Measurements from ENCODE around the gene FOXP1. TPM values are rescaled to one million over a fixed set of nuclear protein-coding genes. Genes with fewer than 3 reads are reported as not detected.

Gene FOXP1
- total RNA-seq, 1 experiment from 2014 or later, result 75.3 TPM

DNA sequence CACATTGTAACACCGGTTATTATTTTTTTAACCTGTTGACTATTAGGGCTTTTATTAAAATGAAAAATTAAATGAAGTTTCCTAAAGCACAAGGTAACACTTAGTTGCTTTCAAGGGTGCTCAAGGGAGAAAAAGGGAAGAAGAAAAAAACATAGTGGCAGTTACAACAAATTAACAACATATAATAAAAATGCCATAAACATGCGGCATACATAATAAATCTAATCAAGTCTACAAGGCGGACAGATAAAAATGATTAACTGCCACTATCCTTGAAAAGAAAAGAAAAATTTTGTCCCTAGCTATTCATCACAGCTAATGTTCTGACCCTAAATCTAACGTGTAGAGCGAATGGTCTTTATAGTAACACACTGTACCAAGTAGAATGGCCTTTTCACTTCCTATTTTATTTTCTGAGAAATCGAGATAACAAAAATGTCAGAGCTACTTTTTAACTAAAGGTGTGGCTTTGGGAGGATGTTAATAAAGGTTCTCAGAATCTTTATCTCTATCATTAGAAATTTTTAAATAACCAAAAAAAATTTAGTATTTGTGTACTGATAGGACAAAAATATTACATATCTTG lies 194.9 kb downstream of the FOXP1 start:
- Mint-ChIP-seq H3K27ac (no peak overlapping the region), H3K4me1 (peaks cover 36 to 48% of the 10 kb centered on the region in 2 experiments), H3K9me3 (peaks cover 3% of the 10 kb centered on the region in 2 experiments; a peak in 2 of 5 replicates), H3K36me3 (ENCODE audit: insufficient read depth in 1 of 3, low read depth in 3 of 3) (no peaks in the 10 kb centered on the region; a peak in 1 of 7 replicates), H3K4me3 (no peak overlapping the region; a peak in 1 of 5 replicates), H3K27me3 (ENCODE audit: low read depth) (peaks cover 1% of the 10 kb centered on the region; the same call in 1 of the 2 replicates)
- Histone ChIP-seq H3K23ac (ENCODE audit: insufficient read length, low read depth, low read length) (no peak overlapping the region), H3K14ac (ENCODE audit: insufficient read depth, low read length) (no peak overlapping the region), H4K5ac (ENCODE audit: insufficient read length, low read depth, low read length) (no peak overlapping the region), H3K23me2 (ENCODE audit: insufficient read length, low read depth, low read length, poor library complexity, severe bottlenecking) (no peaks in the 10 kb centered on the region), H2BK15ac (ENCODE audit: low read depth, low read length) (no peak overlapping the region), H3K4me1 (ENCODE audit: insufficient read depth, low read length) (peaks cover 14% of the 10 kb centered on the region; the same call in 1 of the 2 replicates), H3K4ac (ENCODE audit: low read depth, low read length) (no peak overlapping the region), H2BK120ac (ENCODE audit: low read depth, low read length, poor library complexity, severe bottlenecking) (no peak overlapping the region), H2BK20ac (ENCODE audit: low read depth, low read length, poor library complexity, severe bottlenecking) (no peak overlapping the region), H3K56ac (ENCODE audit: insufficient read length, low read depth, low read length) (no peak overlapping the region), H3K4me2 (ENCODE audit: insufficient read depth, insufficient read length, low read length) (no peak overlapping the region), H3K18ac (ENCODE audit: insufficient read length, low read depth, low read length) (no peak overlapping the region), H2BK5ac (ENCODE audit: insufficient read length, low read length) (no peak overlapping the region), H2AFZ (ENCODE audit: low read length) (no peak overlapping the region), H4K20me1 (ENCODE audit: control insufficient read depth, insufficient read depth, insufficient read length) (no peaks in the 10 kb centered on the region), H4K91ac (ENCODE audit: insufficient read length, low read depth, low read length) (no peak overlapping the region), H3K9me3 (ENCODE audit: control insufficient read depth, low read depth, low read length) (no peaks in the 10 kb centered on the region), H3K79me2 (ENCODE audit: insufficient read depth, low read length) (no peaks in the 10 kb centered on the region), H2BK12ac (ENCODE audit: insufficient read length, low read depth, low read length) (no peak overlapping the region), H3K27me3 (ENCODE audit: insufficient read depth, low read length) (no peaks in the 10 kb centered on the region), H4K8ac (replicated peaks; ENCODE audit: insufficient read length, low read depth, low read length) (no peak overlapping the region), H3K9ac (ENCODE audit: extremely low read depth, insufficient read length, low read length) (no peak overlapping the region), H3K79me1 (ENCODE audit: insufficient read depth, low read depth, low read length, poor library complexity, severe bottlenecking) (no peaks in the 10 kb centered on the region), H3T11ph (ENCODE audit: low read length) (no peak overlapping the region), H2AK5ac (ENCODE audit: insufficient read length, low read length) (no peak overlapping the region), H3K27ac (ENCODE audit: insufficient read length, low read depth, low read length) (no peak overlapping the region)
- no peak for DNase-seq
- TF ChIP-seq, protein P1, sequence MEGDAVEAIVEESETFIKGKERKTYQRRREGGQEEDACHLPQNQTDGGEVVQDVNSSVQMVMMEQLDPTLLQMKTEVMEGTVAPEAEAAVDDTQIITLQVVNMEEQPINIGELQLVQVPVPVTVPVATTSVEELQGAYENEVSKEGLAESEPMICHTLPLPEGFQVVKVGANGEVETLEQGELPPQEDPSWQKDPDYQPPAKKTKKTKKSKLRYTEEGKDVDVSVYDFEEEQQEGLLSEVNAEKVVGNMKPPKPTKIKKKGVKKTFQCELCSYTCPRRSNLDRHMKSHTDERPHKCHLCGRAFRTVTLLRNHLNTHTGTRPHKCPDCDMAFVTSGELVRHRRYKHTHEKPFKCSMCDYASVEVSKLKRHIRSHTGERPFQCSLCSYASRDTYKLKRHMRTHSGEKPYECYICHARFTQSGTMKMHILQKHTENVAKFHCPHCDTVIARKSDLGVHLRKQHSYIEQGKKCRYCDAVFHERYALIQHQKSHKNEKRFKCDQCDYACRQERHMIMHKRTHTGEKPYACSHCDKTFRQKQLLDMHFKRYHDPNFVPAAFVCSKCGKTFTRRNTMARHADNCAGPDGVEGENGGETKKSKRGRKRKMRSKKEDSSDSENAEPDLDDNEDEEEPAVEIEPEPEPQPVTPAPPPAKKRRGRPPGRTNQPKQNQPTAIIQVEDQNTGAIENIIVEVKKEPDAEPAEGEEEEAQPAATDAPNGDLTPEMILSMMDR (conservative IDR thresholded peaks at IDR 0.05), result no peak
- no CpG with 5 or more reads among the region's 6 CpGs for WGBS (ENCODE audit: extremely low coverage, insufficient read length, low lambda C conversion rate)

Data from H9 (cell line).